Stimulated activated CD4-positive, alpha-beta T cell treated with anti-CD3 and anti-CD28 coated beads, Interleukin-15, amount 100 ng/mL, for 1 hour (primary cell): ENCODE results near the gene MMP11.

Source experiments
- DNase-seq, 2 donors: peaks; one replicate each; pipeline ENCODE4 v3.0.0-alpha.2; 2020; ENCODE audit warnings: low read depth in 1 of 2, low spot score in 1 of 2

Gene MMP11

GRCh38 chr22:23780146-23780748 is 7.6 kb downstream of the MMP11 start:
- DNase-seq, result no peak

DNA sequence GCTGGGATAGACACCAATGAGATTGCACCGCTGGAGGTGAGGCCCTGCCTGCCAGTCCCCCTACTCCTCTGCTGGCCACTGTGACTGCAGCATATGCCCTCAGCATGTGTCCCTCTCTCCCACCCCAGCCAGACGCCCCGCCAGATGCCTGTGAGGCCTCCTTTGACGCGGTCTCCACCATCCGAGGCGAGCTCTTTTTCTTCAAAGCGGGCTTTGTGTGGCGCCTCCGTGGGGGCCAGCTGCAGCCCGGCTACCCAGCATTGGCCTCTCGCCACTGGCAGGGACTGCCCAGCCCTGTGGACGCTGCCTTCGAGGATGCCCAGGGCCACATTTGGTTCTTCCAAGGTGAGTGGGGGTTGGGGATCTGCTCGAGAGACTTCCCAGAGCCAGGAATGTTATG is 8.4 kb downstream of the MMP11 start:
- DNase-seq, result no peak

GRCh38 chr22:23781511-23782183 is 9.0 kb downstream of the MMP11 start:
- DNase-seq, result no peak

GRCh38 chr22:23782252-23782651 is 9.6 kb downstream of the MMP11 start:
- no peak for DNase-seq

GRCh38 chr22:23782703-23783102 is 10.1 kb downstream of the MMP11 start:
- DNase-seq, result no peak

DNA sequence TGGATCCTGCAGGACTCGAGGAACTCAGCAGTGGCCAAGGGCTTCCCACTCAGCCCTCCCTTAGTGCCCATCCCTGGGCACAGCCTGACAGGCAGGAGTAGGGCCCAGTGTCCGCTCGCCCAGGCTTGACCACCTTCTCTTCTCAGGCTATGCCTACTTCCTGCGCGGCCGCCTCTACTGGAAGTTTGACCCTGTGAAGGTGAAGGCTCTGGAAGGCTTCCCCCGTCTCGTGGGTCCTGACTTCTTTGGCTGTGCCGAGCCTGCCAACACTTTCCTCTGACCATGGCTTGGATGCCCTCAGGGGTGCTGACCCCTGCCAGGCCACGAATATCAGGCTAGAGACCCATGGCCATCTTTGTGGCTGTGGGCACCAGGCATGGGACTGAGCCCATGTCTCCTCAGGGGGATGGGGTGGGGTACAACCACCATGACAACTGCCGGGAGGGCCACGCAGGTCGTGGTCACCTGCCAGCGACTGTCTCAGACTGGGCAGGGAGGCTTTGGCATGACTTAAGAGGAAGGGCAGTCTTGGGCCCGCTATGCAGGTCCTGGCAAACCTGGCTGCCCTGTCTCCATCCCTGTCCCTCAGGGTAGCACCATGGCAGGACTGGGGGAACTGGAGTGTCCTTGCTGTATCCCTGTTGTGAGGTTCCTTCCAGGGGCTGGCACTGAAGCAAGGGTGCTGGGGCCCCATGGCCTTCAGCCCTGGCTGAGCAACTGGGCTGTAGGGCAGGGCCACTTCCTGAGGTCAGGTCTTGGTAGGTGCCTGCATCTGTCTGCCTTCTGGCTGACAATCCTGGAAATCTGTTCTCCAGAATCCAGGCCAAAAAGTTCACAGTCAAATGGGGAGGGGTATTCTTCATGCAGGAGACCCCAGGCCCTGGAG is 10.9 kb downstream of the MMP11 start:
- no peak for DNase-seq

DNA sequence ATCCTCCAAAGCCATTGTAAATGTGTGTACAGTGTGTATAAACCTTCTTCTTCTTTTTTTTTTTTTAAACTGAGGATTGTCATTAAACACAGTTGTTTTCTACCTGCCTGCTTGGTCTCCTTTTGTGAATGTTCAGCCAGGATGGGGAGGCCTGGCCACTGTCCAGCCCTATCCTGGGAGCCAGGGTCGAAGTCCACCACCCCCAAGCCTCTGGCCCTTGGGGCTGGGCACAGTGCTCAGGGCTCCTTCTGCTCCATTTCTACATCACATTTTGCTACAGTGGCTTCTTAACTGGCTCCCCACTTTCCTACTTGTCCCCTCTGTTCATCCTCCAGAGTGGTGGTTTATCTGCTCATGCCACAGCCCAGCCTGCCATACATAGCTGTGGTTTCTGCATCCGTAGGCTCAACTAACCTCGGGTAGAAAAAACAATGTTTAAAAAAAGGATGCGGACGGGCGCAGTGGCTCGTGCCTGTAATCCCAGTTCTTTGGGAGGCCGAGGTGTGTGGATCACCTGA is 11.6 kb downstream of the MMP11 start:
- no peak for DNase-seq

GRCh38 chr22:23786261-23786710 is 13.6 kb downstream of the MMP11 start:
- no peak for DNase-seq

GRCh38 chr22:23786752-23787599 is 14.3 kb downstream of the MMP11 start, which contains the start of gene SMARCB1:
TSS of gene SMARCB1 (plus strand) at chr22:23786966. CDS start at chr22:23787170, 204 bp downstream.
- DNase-seq, result peak; percentile 85 to 90

GRCh38 chr22:23787600-23787896 is 14.9 kb downstream of the MMP11 start:
- DNase-seq, result no peak

DNA sequence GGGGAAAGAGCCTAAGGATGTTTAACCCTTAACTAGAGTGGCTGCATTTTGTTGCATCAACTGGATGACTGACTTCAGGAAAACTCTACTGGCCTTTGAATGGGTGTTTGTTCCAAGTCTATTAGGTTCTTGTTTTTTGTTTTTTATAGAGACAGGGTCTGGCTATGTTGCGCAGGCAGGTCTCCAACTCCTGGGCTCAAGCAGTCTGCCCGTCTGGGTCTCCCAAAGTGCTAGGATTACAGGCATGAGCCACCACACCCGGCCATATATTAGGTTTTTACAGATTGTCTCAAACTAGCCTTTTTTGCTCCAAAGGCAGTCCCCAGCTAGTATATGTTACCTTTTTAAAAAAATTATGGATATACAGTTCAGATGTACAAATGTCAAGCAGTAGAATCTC is 15.3 kb downstream of the MMP11 start:
- DNase-seq, result no peak

DNA sequence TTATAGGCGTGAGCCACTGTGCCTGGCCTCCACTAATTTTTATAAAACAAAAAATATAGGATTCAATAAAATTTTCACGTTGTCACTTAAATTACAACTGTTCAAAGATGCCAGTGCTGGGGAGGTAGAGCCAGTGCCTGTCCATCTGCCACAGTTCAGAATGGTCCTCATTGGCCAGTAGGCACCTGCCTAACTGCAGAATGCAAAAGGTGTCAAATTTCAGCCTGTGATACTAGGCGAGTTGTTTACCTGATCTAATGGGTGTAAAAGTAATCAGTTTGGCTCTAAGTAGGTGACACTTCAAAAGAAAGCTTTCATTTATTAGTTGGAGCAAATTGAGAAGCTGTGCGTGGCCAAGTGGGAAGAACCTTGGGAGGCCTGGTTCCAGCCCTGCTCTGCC is 16.5 kb downstream of the MMP11 start:
- DNase-seq, result no peak

GRCh38 chr22:23789638-23790037 is 17.0 kb downstream of the MMP11 start:
- DNase-seq, result no peak

- no peak for DNase-seq
These were observed 18.4 kb downstream of the MMP11 start for GRCh38 chr22:23790819-23791737.

GRCh38 chr22:23791738-23792645 is 19.3 kb downstream of the MMP11 start:
- no peak for DNase-seq

DNA sequence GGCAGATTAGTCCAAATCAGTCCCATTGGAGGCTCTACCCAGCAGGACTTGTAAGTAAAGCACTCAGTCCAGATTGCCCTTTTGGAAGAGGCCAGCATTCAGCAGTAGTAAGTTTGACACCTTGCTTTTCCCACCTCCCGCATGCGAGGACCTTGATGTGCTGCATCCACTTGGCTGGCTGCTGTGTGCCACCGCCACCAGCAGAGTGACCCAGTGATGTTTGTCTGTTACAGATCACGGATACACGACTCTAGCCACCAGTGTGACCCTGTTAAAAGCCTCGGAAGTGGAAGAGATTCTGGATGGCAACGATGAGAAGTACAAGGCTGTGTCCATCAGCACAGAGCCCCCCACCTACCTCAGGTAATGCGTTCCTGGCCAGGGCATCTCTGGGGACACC is 20.7 kb downstream of the MMP11 start:
- no peak for DNase-seq

DNA sequence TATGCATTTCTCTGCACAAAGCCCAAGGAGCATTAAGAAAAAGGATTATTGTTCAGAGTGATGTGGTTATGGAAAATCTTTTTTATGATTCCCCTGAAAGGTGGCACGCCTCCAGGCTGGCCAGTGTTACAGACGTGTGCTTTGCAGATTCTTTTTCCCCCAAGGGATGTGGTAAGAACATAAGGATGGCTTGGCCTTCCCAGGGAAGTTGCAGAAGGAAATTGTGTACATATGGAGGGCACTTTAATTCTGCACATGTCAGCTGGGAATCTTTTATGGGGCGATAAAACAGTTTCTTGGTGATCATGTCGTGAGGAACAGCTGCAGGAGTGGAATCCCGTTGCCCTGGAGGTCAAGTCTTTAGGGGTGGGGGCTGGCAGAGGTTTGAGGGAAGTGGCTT is 23.8 kb downstream of the MMP11 start:
- no peak for DNase-seq

- DNase-seq, result no peak
These were observed 27.9 kb downstream of the MMP11 start for GRCh38 chr22:23800297-23801237.
